Esophagus muscularis mucosa (tissue), 4 donors: Measurements from ENCODE around the gene SEMA3D. TPM values are rescaled to one million over a fixed set of nuclear protein-coding genes. Genes with fewer than 3 reads are reported as not detected.

Experiments used
- DNase-seq: peaks from one replicate; pipeline ENCODE4 v3.0.0-alpha.2; 2017; ENCODE audit errors: extremely low spot score
- H3K27ac ChIP-seq, 4 donors: fragments of 200-600 bp; sonication (generic); replicated peaks in 1 of 4; 1 replicate in 3 of 4; 2 replicates in 1 of 4; pipeline ENCODE4 v1.5.1; 2016 to 2019; ENCODE audit warnings: mild to moderate bottlenecking in 1 of 4
- H3K27me3 ChIP-seq, 4 donors: fragments of 200-600 bp; sonication (generic); one replicate each; pipeline versions ENCODE4 v1.5.1 to v1.6.0; 2016 to 2019
- H3K36me3 ChIP-seq, 4 donors: fragments of 200-600 bp; sonication (generic); one replicate each; pipeline ENCODE4 v1.5.1; 2016 to 2019
- H3K4me1 ChIP-seq, 4 donors: fragments of 200-600 bp; sonication (generic); one replicate each; pipeline ENCODE4 v1.5.1; 2016 to 2019
- H3K4me3 ChIP-seq, 4 donors: fragments of 200-600 bp; sonication (generic); 1 replicate in 2 of 4; 2 replicates in 2 of 4; pipeline ENCODE4 v1.5.1; 2016 to 2019; ENCODE audit warnings: mild to moderate bottlenecking in 4 of 4, moderate library complexity in 1 of 4
- H3K9me3 ChIP-seq, 4 donors: fragments of 200-600 bp; sonication (generic); 1 replicate in 3 of 4; 2 replicates in 1 of 4; pipeline ENCODE4 v1.5.1; 2016 to 2019
- EP300 ChIP-seq: sonication (generic); formaldehyde crosslinking; IDR thresholded peaks from one replicate; pipeline ENCODE4 v1.6.1; 2017; ENCODE audit warnings: antibody characterized with exemption
- POLR2A ChIP-seq: fragments of 450-650 bp; IDR thresholded peaks from one replicate; pipeline ENCODE4 v1.6.1; 2017; ENCODE audit warnings: antibody characterized with exemption, moderate library complexity, mild to moderate bottlenecking, low read depth
- POLR2AphosphoS5 ChIP-seq, 2 donors: sonication (generic); formaldehyde crosslinking; IDR thresholded peaks; one replicate each; pipeline ENCODE4 v1.6.1; 2017; ENCODE audit warnings: antibody characterized with exemption in 2 of 2
- WGBS: methylation state at CpG from one replicate; pipeline ENCODE4 v1.1.5; 2018; 5-methylcytosine and 5-hydroxymethylcytosine counted together
- intact Hi-C: fragments of 100-400 bp; cut with DNase I; formaldehyde crosslinking; loops from one replicate; pipeline ENCODE4 v1.15.1; 2023
- total RNA-seq, 4 donors: library from RNA; depleted of rRNA; stranded (reverse); fragments of >200 nt; gene quantifications; one replicate each; pipeline versions ENCODE4 v1.1.0 to v1.2.1, GENCODE V29; 2016
- TF ChIP-seq, protein P1 (sequence below), 3 experiments: fragments of 200-600 bp in 2 of 3; fragments of 450-650 bp in 1 of 3; sonication (generic) in 2 of 3; IDR thresholded peaks; one replicate each; pipeline ENCODE4 v1.5.1; 2017 to 2019; ENCODE audit warnings: antibody characterized with exemption in 3 of 3, mild to moderate bottlenecking in 2 of 3, moderate library complexity in 1 of 3

SEMA3D gene
- total RNA-seq, 4 donors from 2014 or later: 0.42 to 2.2 (median 1.4) TPM

DNA sequence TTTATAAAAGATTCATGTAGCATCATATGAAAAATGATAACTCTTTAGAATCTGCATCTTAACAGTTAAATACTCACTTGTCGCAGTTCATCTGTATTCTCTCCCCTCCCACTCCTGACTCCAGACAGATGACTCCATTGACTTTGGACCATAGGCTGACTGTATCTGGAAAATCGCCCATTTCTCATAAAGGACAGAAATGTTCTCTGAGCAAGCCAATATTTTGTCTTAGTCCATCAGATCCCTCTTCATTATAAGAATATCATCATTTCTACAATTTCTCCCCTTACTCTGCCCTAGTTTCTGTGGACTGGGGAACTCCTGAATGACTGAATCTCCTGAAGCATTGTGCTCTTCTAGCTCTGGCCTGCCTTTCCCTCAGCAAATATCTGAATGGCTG, 125.4 kb downstream of the SEMA3D start:
- DNase-seq: no peak
- Histone ChIP-seq H3K36me3 (no peaks in the 10 kb centered on the region), H3K9me3 (no peaks in the 10 kb centered on the region), H3K27ac (no peak overlapping the region), H3K27me3 (no peaks in the 10 kb centered on the region), H3K4me1 (no peaks in the 10 kb centered on the region), H3K4me3 (no peak overlapping the region)
- TF ChIP-seq EP300: no peak
- no peak for TF ChIP-seq POLR2AphosphoS5 (IDR thresholded peaks at IDR 0.05)
- TF ChIP-seq, protein P1, sequence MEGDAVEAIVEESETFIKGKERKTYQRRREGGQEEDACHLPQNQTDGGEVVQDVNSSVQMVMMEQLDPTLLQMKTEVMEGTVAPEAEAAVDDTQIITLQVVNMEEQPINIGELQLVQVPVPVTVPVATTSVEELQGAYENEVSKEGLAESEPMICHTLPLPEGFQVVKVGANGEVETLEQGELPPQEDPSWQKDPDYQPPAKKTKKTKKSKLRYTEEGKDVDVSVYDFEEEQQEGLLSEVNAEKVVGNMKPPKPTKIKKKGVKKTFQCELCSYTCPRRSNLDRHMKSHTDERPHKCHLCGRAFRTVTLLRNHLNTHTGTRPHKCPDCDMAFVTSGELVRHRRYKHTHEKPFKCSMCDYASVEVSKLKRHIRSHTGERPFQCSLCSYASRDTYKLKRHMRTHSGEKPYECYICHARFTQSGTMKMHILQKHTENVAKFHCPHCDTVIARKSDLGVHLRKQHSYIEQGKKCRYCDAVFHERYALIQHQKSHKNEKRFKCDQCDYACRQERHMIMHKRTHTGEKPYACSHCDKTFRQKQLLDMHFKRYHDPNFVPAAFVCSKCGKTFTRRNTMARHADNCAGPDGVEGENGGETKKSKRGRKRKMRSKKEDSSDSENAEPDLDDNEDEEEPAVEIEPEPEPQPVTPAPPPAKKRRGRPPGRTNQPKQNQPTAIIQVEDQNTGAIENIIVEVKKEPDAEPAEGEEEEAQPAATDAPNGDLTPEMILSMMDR (IDR thresholded peaks at IDR 0.05): no peak
- no peak for TF ChIP-seq POLR2A
- intact Hi-C loops: no loop called here
- WGBS: 75% methylated on average over 2 of the region's 2 CpGs

GRCh38 chr7:85060696-85061095, 126.2 kb downstream of the SEMA3D start:
- Histone ChIP-seq H3K4me1 (no peaks in the 10 kb centered on the region), H3K27ac (no peak overlapping the region), H3K27me3 (no peaks in the 10 kb centered on the region), H3K36me3 (no peaks in the 10 kb centered on the region), H3K9me3 (no peaks in the 10 kb centered on the region), H3K4me3 (no peak overlapping the region)
- no peak for DNase-seq
- WGBS: 91% methylated on average over 2 of the region's 2 CpGs
- intact Hi-C loops: no loop called here
- no peak for TF ChIP-seq EP300

DNA sequence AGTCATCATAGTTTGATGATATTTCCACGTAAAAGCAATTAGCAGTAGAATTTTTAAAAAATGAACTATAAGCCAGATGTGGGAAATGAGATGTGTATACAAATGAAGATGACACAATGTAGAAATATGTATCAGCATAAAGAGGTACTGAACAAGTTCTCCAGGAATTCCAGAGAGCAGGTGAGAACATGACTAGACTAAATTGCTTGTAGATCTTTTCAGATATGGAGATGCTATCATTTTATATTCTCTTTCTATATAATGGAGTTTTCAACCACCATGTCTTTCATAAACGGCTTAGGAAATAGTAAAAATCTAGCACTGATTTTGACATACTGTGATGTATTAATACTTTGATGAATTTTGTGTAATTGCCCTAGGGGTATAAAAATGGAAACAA, 130.9 kb downstream of the SEMA3D start:
- H3K27me3 ChIP-seq: no peaks in the 10 kb centered on the region
- intact Hi-C loops: no loop called here
- H3K9me3 ChIP-seq: no peaks in the 10 kb centered on the region
- H3K36me3 ChIP-seq: no peaks in the 10 kb centered on the region
- no peaks in the 10 kb centered on the region for H3K4me1 ChIP-seq
- H3K4me3 ChIP-seq: no peak overlapping the region
- 93% methylated on average over 2 of the region's 2 CpGs for WGBS
- TF ChIP-seq POLR2AphosphoS5 (IDR thresholded peaks at IDR 0.05) (no peak), POLR2A (no peak), EP300 (no peak)
- TF ChIP-seq, protein P1 (IDR thresholded peaks at IDR 0.05): no peak
- no peak overlapping the region for H3K27ac ChIP-seq
- DNase-seq: no peak

DNA sequence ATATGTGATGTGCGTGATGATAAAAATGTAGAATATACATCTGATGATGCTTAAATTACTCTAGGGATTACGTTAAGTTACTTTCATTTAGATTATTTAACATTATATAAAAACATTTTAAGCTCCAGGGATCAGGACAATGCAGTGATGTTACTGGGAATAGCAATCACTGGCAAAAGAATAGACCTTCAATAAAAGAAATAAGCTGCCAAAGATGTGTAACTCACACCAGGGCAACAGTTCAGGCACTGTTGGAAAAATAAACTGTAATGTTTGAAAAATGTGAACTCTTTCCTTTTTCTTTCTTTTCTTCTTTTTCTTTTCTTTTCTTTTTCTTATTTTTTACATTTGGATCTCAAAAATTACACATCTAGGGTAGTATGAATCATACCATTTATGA, 131.7 kb downstream of the SEMA3D start:
- WGBS: 84% methylated on average over 2 of the region's 2 CpGs
- H3K4me3 ChIP-seq: no peak overlapping the region
- TF ChIP-seq, protein P1 (IDR thresholded peaks at IDR 0.05): no peak
- TF ChIP-seq EP300: no peak
- no peak for TF ChIP-seq POLR2AphosphoS5 (IDR thresholded peaks at IDR 0.05)
- no peak for TF ChIP-seq POLR2A
- H3K27ac ChIP-seq: no peak overlapping the region
- intact Hi-C loops: no loop called here
- H3K27me3 ChIP-seq: no peaks in the 10 kb centered on the region
- no peaks in the 10 kb centered on the region for H3K4me1 ChIP-seq
- no peaks in the 10 kb centered on the region for H3K9me3 ChIP-seq
- no peaks in the 10 kb centered on the region for H3K36me3 ChIP-seq
- DNase-seq: no peak

DNA sequence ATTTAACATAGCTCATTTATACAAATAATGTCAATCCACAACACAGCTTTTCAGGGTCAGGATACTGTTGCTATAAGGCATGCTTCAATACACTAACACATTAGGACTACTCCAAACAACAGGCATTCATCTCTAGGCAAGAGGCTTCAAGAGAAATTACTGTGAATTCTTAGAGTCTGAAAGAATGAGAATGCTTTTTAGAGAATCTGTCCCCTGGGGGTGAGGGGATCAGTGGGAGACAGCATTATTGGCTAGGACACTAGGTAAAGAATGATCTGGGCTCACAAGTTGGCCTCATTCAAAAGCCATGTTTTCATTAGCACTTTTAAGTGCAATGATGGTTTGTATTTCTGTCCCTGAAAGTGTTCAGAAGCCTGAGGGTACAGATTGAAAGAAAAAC, 132.6 kb downstream of the SEMA3D start:
- TF ChIP-seq POLR2A (no peak), EP300 (no peak)
- TF ChIP-seq, protein P1 (IDR thresholded peaks at IDR 0.05): no peak
- no peak overlapping the region for H3K27ac ChIP-seq
- H3K4me1 ChIP-seq: no peaks in the 10 kb centered on the region
- no peaks in the 10 kb centered on the region for H3K27me3 ChIP-seq
- intact Hi-C loops: no loop called here
- DNase-seq: no peak
- no peaks in the 10 kb centered on the region for H3K9me3 ChIP-seq
- H3K4me3 ChIP-seq: no peak overlapping the region
- H3K36me3 ChIP-seq: no peaks in the 10 kb centered on the region
